NCI-H1417 treated with DMSO at 0.1 percent for 48 hours (cell line): Measurements from ENCODE around the gene MEN1.

Source experiments
- DNase-seq: peaks from one replicate; lab custom pipeline; 2025; lab: John Stamatoyannopoulos, UW

The MEN1 gene

GRCh38 chr11:64810271-64810890 is at the start of gene MEN1:
TSS of gene MEN1 (minus strand) at chr11:64810551. CDS start at chr11:64810109, 442 bp downstream.
- DNase-seq: peak; percentile 58

- DNase-seq: no peak
Measured at GRCh38 chr11:64859542-64860414, 49.4 kb upstream of the MEN1 start.

GRCh38 chr11:64858467-64859263 is 48.3 kb upstream of the MEN1 start:
- no peak for DNase-seq

- no peak for DNase-seq
Measured at GRCh38 chr11:64857485-64857884, 47.1 kb upstream of the MEN1 start.

GRCh38 chr11:64856382-64857227 is 46.3 kb upstream of the MEN1 start:
- no peak for DNase-seq

- no peak for DNase-seq
Measured at GRCh38 chr11:64855596-64856304, 45.4 kb upstream of the MEN1 start.

GRCh38 chr11:64854534-64855502 is 44.5 kb upstream of the MEN1 start:
- DNase-seq: no peak

- no peak for DNase-seq
Measured at GRCh38 chr11:64854157-64854533, 43.8 kb upstream of the MEN1 start.

- DNase-seq: no peak
Measured at GRCh38 chr11:64853709-64854108, 43.4 kb upstream of the MEN1 start.

- DNase-seq: no peak
Measured at GRCh38 chr11:64852804-64853509, 42.6 kb upstream of the MEN1 start.

- DNase-seq: no peak
Measured at GRCh38 chr11:64851831-64852351, 41.5 kb upstream of the MEN1 start.

- no peak for DNase-seq
Measured at GRCh38 chr11:64850979-64851567, 40.7 kb upstream of the MEN1 start.

GRCh38 chr11:64849598-64850356 is 39.4 kb upstream of the MEN1 start:
- DNase-seq: no peak

- no peak for DNase-seq
Measured at GRCh38 chr11:64848826-64849597, 38.7 kb upstream of the MEN1 start.

- no peak for DNase-seq
Measured at GRCh38 chr11:64848214-64848825, 38.0 kb upstream of the MEN1 start.

GRCh38 chr11:64846998-64847666 is 36.8 kb upstream of the MEN1 start:
- peak; percentile 64 for DNase-seq
